DLD1 (cell line): ENCODE data around the gene TOP2A.

ENCODE experiments used
- in situ Hi-C: cut with HindIII; loops from 2 replicates; pipeline ENCODE4 v1.10.0; 2017; ENCODE audit warnings: low sequenced_read_pairs

The TOP2A gene

GRCh38 chr17:40452921-40453378, 35.3 kb upstream of the TOP2A start:
- in situ Hi-C loops: no loop called here

DNA sequence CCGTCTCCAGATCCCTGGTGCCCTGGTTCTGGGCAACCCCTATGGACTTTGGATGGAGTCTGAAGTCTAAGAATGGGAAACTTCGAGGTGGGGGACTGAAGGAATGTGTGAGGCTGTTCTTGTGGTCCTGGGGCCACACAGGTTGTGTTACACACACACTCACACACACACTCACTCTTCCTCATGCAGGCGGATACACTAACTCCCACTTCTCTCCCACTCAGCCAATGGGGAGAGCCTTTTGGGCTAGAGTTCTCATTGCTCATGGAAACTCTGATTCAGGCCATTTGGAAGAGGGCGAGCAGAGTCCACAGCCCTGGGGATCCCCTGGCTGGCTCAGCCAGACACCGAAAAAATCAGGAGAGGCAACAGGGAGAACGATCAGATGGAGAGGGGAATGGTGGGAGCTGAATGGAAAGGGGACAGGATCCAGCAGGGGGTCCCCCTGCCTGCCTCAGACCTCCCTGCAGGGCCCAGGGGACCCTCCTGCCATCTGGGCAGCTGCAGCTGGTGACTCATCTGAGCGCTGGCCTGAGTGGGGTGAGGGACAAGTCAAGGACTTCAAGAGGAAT, 34.6 kb upstream of the TOP2A start:
- in situ Hi-C loops: no loop called here

DNA sequence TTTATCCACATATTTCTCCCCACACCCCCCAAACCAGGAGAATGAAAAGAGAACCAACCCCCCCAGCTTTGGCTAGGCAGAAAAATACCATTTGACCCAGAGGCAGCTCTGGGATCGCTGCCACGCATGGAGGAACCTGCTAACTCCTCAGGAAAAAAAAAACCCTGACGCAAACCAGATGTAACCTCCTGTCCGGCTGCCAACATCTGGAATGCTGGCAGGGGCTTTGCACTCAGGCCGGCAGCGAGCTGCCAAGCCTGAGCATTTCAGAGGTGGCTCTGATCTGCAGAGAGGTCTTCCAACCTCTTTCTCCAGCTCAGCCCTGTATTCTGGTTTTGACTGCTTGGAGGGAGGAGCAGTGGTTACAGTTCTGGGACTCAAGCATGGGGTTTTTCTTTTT, 33.7 kb upstream of the TOP2A start:
- in situ Hi-C loops: no loop called here

DNA sequence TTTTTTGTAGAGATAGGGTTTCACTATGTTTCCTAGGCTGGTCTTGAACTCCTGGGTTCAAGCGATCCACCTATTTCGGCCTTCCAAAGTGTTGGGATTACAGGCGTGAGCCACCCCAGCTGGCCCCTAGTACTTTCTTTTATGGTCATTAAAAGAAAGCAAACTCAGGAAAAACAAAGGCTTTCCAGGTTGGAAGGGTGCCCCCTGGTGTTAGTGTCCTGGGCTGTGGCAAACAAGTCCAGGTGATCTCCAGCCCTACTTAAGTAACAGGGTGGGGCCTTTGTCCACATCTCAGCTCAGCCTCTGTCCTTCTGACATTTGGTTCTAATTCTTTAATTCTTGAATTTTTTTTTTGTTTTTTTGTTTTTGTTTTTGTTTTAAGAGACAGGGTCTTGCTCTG, 32.5 kb upstream of the TOP2A start:
- in situ Hi-C loops: no loop called here

GRCh38 chr17:40448639-40449261, 31.1 kb upstream of the TOP2A start:
- in situ Hi-C loops: loop anchor here (5.0 kb wide), 1 partner anchor 84 kb away; no protein-coding TSS in a partner anchor

- in situ Hi-C loops: loop anchor here (5.0 kb wide), 1 partner anchor 84 kb away; no protein-coding TSS in a partner anchor
Observed at GRCh38 chr17:40448213-40448638, 30.5 kb upstream of the TOP2A start.

- in situ Hi-C loops: loop anchor here (5.0 kb wide), 1 partner anchor 84 kb away; no protein-coding TSS in a partner anchor
Observed at GRCh38 chr17:40447806-40448205, 30.1 kb upstream of the TOP2A start.

- in situ Hi-C loops: loop anchor here (5.0 kb wide), 1 partner anchor 85 kb away; no protein-coding TSS in a partner anchor
Observed at GRCh38 chr17:40447148-40447644, 29.5 kb upstream of the TOP2A start.

- in situ Hi-C loops: loop anchor here (5.0 kb wide), 1 partner anchor 86 kb away; no protein-coding TSS in a partner anchor
Observed at GRCh38 chr17:40445751-40446468, 28.2 kb upstream of the TOP2A start.

DNA sequence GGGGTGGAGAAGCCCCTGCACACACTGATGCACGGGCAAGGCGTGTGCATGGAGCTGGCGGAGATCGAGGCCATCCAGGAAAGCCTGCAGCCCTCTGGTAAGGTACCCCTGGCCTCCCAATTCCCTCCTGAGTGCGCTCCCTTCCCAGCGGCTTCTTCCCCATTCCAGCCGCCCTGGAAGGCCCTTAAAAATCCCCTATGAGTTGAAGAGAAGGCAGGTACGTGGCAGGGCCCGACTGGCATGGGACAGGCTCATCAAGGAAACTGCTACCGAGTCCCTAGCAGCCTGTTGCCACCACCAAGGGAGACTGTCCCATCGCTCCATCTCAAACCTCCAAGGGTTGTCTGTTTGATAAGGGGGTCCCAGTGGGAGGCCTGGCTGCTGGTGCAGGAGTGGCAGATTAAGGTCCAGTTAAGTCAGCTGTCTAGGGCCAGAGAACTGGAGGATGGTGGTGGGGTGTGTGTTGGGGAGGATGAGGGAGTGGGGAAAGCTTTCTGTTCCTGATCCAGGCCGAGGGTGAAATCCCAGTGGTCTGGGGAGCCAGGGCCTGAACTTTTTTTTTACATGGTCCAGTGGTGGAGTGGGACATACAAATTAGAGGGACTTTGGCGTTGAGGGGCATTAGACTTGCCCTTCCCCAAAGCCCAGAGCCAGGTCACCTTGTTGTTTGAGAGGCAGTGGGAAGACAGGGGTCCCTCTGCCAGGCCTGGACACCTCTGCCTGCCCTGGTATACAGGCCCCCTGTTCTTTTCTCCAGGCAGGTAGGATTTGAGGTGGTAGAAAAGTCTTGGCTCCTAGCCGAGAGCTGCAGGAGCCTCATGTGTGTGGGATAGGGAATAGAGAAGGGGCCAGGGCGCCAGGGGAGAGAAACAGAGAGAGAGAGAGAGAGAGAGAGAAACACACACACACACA, 26.5 kb upstream of the TOP2A start:
- in situ Hi-C loops: no loop called here

DNA sequence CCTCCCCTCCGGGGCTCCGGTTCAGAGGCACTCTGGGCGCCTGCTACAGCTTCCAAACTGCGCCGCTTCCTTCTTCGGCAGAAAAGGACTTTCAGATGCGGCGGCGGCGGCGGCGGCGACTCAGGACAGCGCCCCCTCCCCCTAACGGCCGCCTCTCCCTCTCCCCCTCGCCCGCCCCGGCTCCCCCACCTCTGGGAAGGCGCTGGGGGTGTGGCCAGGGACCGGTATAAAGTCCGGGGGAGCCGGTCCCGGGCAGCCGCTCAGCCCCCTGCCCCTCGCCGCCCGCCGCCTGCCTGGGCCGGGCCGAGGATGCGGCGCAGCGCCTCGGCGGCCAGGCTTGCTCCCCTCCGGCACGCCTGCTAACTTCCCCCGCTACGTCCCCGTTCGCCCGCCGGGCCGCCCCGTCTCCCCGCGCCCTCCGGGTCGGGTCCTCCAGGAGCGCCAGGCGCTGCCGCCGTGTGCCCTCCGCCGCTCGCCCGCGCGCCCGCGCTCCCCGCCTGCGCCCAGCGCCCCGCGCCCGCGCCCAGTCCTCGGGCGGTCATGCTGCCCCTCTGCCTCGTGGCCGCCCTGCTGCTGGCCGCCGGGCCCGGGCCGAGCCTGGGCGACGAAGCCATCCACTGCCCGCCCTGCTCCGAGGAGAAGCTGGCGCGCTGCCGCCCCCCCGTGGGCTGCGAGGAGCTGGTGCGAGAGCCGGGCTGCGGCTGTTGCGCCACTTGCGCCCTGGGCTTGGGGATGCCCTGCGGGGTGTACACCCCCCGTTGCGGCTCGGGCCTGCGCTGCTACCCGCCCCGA, 25.7 kb upstream of the TOP2A start, which contains the start of gene IGFBP4:
TSS of gene IGFBP4 (plus strand) at position 255 of the 792 bp plus-strand sequence. CDS start at position 541, 286 bp downstream.
- in situ Hi-C loops: no loop called here

DNA sequence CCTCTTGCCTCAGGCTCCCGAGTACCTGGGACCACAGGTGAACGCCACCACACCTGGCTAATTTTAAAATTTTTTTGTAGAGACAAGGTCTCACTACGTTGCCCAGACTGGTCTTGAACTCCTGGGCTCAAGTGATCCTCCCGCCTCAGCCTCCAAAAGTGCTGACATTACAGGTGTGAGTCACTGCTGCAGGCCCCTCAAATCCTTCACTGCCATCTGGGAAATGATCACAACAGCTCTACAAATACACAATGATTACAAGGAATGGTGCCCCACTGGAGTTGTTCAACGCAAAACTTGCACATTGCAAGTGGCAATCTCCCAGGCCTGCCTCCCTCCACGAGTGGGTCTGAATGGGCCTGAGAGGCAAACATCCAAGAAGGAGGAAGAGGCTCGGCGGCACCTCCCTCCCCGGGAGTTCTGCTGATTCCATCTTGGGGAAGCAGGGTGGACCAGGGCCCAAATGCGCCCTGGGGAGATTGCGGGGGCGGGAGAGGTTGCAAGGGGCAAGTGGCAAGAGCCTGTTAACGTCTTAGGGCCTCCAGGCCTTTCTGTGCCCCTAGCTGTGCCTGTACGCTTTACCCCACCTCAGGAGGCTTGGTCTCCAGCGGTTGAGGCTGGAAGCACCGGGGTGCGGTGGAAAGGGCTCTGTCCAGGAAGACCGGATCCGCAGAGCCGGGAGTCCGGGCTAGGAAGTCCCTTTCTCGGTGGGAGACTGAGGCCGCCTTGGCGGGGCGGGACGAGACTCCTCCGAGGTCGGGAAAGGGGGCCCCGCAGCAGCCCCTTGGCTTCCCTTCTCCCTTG, 24.9 kb upstream of the TOP2A start:
- in situ Hi-C loops: no loop called here

DNA sequence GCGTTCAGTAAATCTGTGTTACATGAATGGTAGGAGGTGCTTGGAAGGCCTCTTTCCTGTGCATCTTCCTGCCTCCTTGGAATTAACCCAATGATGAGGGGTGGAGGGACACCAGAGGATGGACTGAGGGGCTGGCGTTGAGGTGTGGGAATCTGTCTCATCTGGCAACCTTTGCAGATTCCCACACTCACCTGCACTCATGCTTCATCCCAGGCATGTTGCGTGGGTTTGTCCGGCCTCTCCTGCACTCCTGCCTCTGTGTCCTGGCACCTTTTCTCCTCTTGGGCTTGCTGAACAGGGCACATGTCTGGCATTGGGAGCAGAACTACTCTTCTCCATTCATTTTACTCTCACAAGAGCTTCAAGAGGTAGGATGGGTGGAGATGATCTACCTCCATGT, 22.5 kb upstream of the TOP2A start:
- in situ Hi-C loops: no loop called here

DNA sequence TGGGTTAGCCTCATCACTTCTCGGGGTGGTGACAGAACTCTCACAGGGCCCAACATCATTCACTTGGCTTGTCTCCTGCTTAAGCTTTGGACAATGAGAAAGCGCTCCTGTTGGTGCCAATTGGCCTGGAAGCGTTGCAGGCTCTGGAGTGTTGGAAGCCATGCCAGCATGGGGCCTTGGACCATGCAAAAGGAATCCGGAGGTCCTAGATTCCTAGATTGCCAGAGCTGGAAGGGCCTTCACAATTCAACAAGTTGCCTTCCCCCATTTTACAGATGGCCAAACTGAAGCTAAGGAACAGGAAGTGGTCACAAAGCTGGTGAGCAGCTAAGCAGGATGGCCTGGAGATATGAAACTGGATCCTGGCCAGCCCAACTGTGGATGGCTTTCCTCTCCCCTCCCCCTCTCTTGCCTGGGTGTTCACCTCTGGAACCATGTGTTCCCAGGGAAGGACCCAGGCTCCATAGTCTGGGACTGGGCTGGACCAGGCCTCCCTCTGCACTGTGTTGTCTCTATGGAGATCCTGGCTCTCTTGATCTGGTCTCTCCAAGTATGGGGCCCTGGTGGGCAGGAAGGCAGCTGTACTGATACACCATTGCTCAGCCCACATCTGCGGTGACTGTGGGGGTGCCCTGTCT, 19.5 kb upstream of the TOP2A start:
- in situ Hi-C loops: no loop called here

DNA sequence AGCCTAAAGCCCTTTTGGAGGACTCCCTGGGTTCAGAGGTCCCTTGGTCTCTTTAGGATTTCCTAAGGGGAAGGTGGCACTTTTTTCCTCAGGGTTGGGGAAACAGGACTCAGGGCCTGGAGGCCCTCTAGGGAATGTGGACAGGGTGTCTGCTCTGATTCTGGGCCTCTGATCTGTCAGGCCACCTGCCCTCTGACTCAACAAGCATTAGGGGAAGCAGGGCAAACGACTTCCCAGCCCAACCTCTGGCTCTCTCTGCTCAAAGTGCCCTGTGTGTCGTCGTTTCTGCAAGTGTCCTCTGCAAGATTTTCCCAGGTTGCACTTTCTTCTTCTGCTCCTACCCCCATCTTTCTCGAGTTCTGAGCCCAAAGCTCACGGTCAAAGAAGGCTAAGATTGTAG, 18.9 kb upstream of the TOP2A start:
- in situ Hi-C loops: no loop called here

GRCh38 chr17:40433551-40434415, 16.1 kb upstream of the TOP2A start:
- in situ Hi-C loops: no loop called here

GRCh38 chr17:40432864-40433528, 15.3 kb upstream of the TOP2A start:
- in situ Hi-C loops: no loop called here
